A549 (cell line): ENCODE results near the gene ALKBH2. TPM values are rescaled to one million over a fixed set of nuclear protein-coding genes. Genes with fewer than 3 reads are reported as not detected.
A peak's percentile ranks its signal among the peaks of the same experiment; 100 is the strongest.

Source experiments
- ATAC-seq, 2 experiments: fragments of 200-7000 bp in 1 of 2; fragments of >200 bp in 1 of 2; cut with Nextera tagmentation in 1 of 2; cut with Tn5 transposase in 1 of 2; 3 replicates each; pipeline versions ENCODE4 v1.8.0 to v1.9.1; 2018 to 2020; ENCODE audit warnings: mild to moderate bottlenecking in 1 of 2, moderate library complexity in 1 of 2
- CTCF ChIA-PET: fragments of 300-600 bp; sonication (Branson Sonifier 250); formaldehyde crosslinking; extraction: SDS; loops from one replicate; lab custom pipeline; 2021; ENCODE audit warnings: antibody characterized with exemption, inconsistent platforms; lab: Yijun Ruan, JAX
- POLR2A ChIA-PET: fragments of 350-600 bp; formaldehyde crosslinking; extraction: SDS; loops from one replicate; lab custom pipeline; 2021; ENCODE audit warnings: antibody characterized with exemption, inconsistent platforms; lab: Yijun Ruan, JAX
- DNase-seq, 2 experiments: peaks; one replicate each; pipeline versions ENCODE4 v3.0.0 to v3.0.0-alpha.2; 2011 to 2016; ENCODE audit warnings: low read depth in 1 of 2, low spot score in 1 of 2
- FAIRE-seq: peaks from 2 replicates; lab custom pipeline; 2011; peaks lifted over from hg19 to GRCh38; lab: Jason Lieb, UNC
- H3K27ac ChIP-seq, 2 experiments: fragments of >200 bp; sonication (Bioruptor Twin); formaldehyde crosslinking; 3 replicates each; pipeline ENCODE4 v1.5.1; 2016 to 2017
- H3K4me1 ChIP-seq: fragments of >200 bp; sonication (Bioruptor Twin); formaldehyde crosslinking; 3 replicates; pipeline ENCODE4 v1.6.1; 2016
- H3K4me2 ChIP-seq: fragments of >200 bp; sonication (Bioruptor Twin); formaldehyde crosslinking; 3 replicates; pipeline ENCODE4 v1.6.1; 2016
- H3K4me3 ChIP-seq: fragments of >200 bp; sonication (Bioruptor Twin); formaldehyde crosslinking; 3 replicates; pipeline ENCODE4 v1.5.1; 2016
- H3K9me3 ChIP-seq: fragments of >200 bp; sonication (Bioruptor Twin); formaldehyde crosslinking; 3 replicates; pipeline ENCODE4 v1.6.1; 2016
- ATOH8 ChIP-seq: fragments of 250-450 bp; sonication (Bioruptor Pico); IDR thresholded peaks from 2 replicates; pipeline ENCODE4 v1.5.0; 2020; ENCODE audit warnings: low read depth, mild to moderate bottlenecking, moderate library complexity
- BCL3 ChIP-seq: fragments of >200 bp; sonication (Bioruptor Twin); formaldehyde crosslinking; IDR thresholded peaks from 3 replicates; pipeline ENCODE4 v1.6.1; 2016
- CTCF ChIP-seq: fragments of >200 bp; sonication (Bioruptor Twin); formaldehyde crosslinking; IDR thresholded peaks from 3 replicates; pipeline ENCODE4 v1.5.1; 2016
- E2F6 ChIP-seq: IDR thresholded peaks from 2 replicates; pipeline ENCODE4 v1.6.1; 2012; ENCODE audit warnings: low read depth, borderline replicate concordance
- EP300 ChIP-seq, 2 experiments: fragments of >200 bp; sonication (Bioruptor Twin); formaldehyde crosslinking; IDR thresholded peaks; 2 replicates in 1 of 2; 3 replicates in 1 of 2; pipeline ENCODE4 v1.6.1; 2016 to 2017
- FOSL2 ChIP-seq, 2 experiments: fragments of 450-650 bp in 1 of 2; fragments of >200 bp in 1 of 2; sonication (Bioruptor Twin) in 1 of 2; formaldehyde crosslinking; IDR thresholded peaks; 2 replicates each; pipeline versions ENCODE4 v1.5.0 to v1.6.1; 2016 to 2020; ENCODE audit warnings: mild to moderate bottlenecking in 1 of 2, moderate library complexity in 1 of 2
- FOXS1 ChIP-seq: fragments of 250-450 bp; sonication (Bioruptor Pico); IDR thresholded peaks from 2 replicates; pipeline ENCODE4 v1.5.0; 2020; ENCODE audit warnings: mild to moderate bottlenecking, moderate library complexity
- GATA3 ChIP-seq: IDR thresholded peaks from 2 replicates; pipeline ENCODE4 v1.6.1; 2012; ENCODE audit warnings: borderline replicate concordance
- HDAC2 ChIP-seq: fragments of 200-600 bp; sonication (generic); IDR thresholded peaks from 2 replicates; pipeline ENCODE4 v1.6.1; 2016
- HEYL ChIP-seq: fragments of 250-450 bp; sonication (Bioruptor Pico); IDR thresholded peaks from 2 replicates; pipeline ENCODE4 v1.8.0; 2021; ENCODE audit warnings: mild to moderate bottlenecking, moderate library complexity
- HOXA7 ChIP-seq: fragments of 250-450 bp; sonication (Bioruptor Pico); IDR thresholded peaks from 2 replicates; pipeline ENCODE4 v1.5.0; 2020; ENCODE audit warnings: mild to moderate bottlenecking, moderate library complexity
- HOXB5 ChIP-seq: fragments of 250-450 bp; sonication (Bioruptor Pico); IDR thresholded peaks from 2 replicates; pipeline ENCODE4 v1.5.0; 2020; ENCODE audit warnings: mild to moderate bottlenecking, moderate library complexity
- KDM1A ChIP-seq: fragments of 200-600 bp; sonication (generic); IDR thresholded peaks from 2 replicates; pipeline ENCODE4 v1.6.1; 2016; ENCODE audit warnings: low read depth, mild to moderate bottlenecking
- KDM5A ChIP-seq: fragments of 200-600 bp; sonication (generic); IDR thresholded peaks from 2 replicates; pipeline ENCODE4 v1.6.1; 2016; ENCODE audit warnings: antibody characterized with exemption, mild to moderate bottlenecking
- NPAS2 ChIP-seq: fragments of 250-450 bp; sonication (Bioruptor Pico); IDR thresholded peaks from 2 replicates; pipeline ENCODE4 v1.8.0; 2022; ENCODE audit warnings: mild to moderate bottlenecking, moderate library complexity, borderline replicate concordance
- NR3C1 ChIP-seq: fragments of >200 bp; sonication (Bioruptor Twin); formaldehyde crosslinking; IDR thresholded peaks from 3 replicates; pipeline ENCODE4 v1.6.1; 2017
- PBX3 ChIP-seq: IDR thresholded peaks from 2 replicates; pipeline ENCODE4 v1.6.1; 2012
- POLR2A ChIP-seq: IDR thresholded peaks from 2 replicates; pipeline ENCODE4 v1.6.1; 2012; ENCODE audit warnings: mild to moderate bottlenecking, low read length
- POLR2AphosphoS2 ChIP-seq: conservative IDR thresholded peaks from 2 replicates; pipeline ENCODE4 v1.6.1; 2012; ENCODE audit warnings: low read length, improper control_type of control experiment, inconsistent platforms
- REST ChIP-seq: fragments of 200-600 bp; sonication (generic); IDR thresholded peaks from 2 replicates; pipeline ENCODE4 v1.6.1; 2016; ENCODE audit warnings: antibody characterized with exemption, mild to moderate bottlenecking, moderate library complexity
- SREBF2 ChIP-seq: fragments of 450-650 bp; IDR thresholded peaks from 2 replicates; pipeline ENCODE4 v1.6.1; 2014; ENCODE audit warnings: mild to moderate bottlenecking, moderate library complexity
- ZFP36 ChIP-seq: fragments of 450-650 bp; IDR thresholded peaks from 2 replicates; pipeline ENCODE4 v1.6.1; 2014; ENCODE audit warnings: borderline replicate concordance; ENCODE audit not compliant: partially characterized antibody
- WGBS: methylation state at CpG from one replicate; pipeline ENCODE4 v1.1.6; 2017; ENCODE audit errors: missing lambda C conversion rate; 5-methylcytosine and 5-hydroxymethylcytosine counted together
- polyA plus RNA-seq, 4 experiments: library from polyadenylated mRNA; depleted of rRNA in 3 of 4; stranded (reverse); fragments of >200 nt; fragmentation: RNase III in 1 of 4; extraction: RNeasy Plus Mini Kit Qiagen cat#74134 plus additional on column Dnase treatment in 1 of 4; gene quantifications; 2 replicates in 3 of 4; 3 replicates in 1 of 4; pipeline ENCODE4 v1.2.3, GENCODE V29; 2011 to 2017

The ALKBH2 gene
- polyA plus RNA-seq, 2 of the 4 experiments (the other 2 are of a cell fraction) = 53.9 to 57.7 TPM

GRCh38 chr12:109088818-109089217 lies 4.5 kb downstream of the ALKBH2 start:
- CTCF ChIA-PET = interaction anchor here (0.7 kb wide), 1 partner anchor 117 kb away, joined by 6 read pairs; no protein-coding TSS in a partner anchor
- TF ChIP-seq FOSL2 (IDR thresholded peaks at IDR 0.05) (no peak), FOSL2 (CRISPR knock-in tag; IDR thresholded peaks at IDR 0.05) (peak; percentile 35; the same call in 1 of the 2 replicates), ZFP36 (no peak), REST (no peak), KDM5A (no peak), E2F6 (no peak), SREBF2 (no peak), HOXA7 (CRISPR knock-in tag) (no peak), HEYL (CRISPR knock-in tag) (no peak)
- no peak overlapping the region for H3K4me3 ChIP-seq

GRCh38 chr12:109087250-109087649 lies 6.0 kb downstream of the ALKBH2 start:
- H3K4me2 ChIP-seq = no peak overlapping the region
- no peak for FAIRE-seq
- WGBS = 76% methylated on average over 5 of the region's 5 CpGs
- no peak overlapping the region for H3K4me3 ChIP-seq
- no peak; a peak in 1 of 6 replicates for ATAC-seq
- TF ChIP-seq CTCF (no peak), GATA3 (no peak), ATOH8 (no peak), HOXB5 (CRISPR knock-in tag) (no peak), FOXS1 (CRISPR knock-in tag) (no peak), POLR2A (no peak), BCL3 (no peak), NPAS2 (no peak), EP300 (IDR thresholded peaks at IDR 0.05) (no peak), HDAC2 (no peak), PBX3 (no peak), KDM1A (no peak), POLR2AphosphoS2 (no peak), E2F6 (no peak), HEYL (CRISPR knock-in tag) (no peak), NR3C1 (no peak)
- TF ChIP-seq, all 56 proteins: peak for 0
- Histone ChIP-seq H3K9me3 (no peaks in the 10 kb centered on the region), H3K4me1 (peaks cover 17% of the 10 kb centered on the region), H3K27ac (no peak overlapping the region)
- POLR2A ChIA-PET = no interaction called here
- DNase-seq = no peak
- CTCF ChIA-PET = interaction anchor here (0.6 to 1.8 kb wide), 10 partner anchors 9 to 517 kb away, joined by 3 to 6 read pairs (median 4); no protein-coding TSS in a partner anchor

More at GRCh38 chr12:109088818-109089217, 4.5 kb downstream of the ALKBH2 start:
- DNase-seq (no peak), ATAC-seq (no peak), FAIRE-seq (no peak)
- POLR2A ChIA-PET = interaction anchor here (0.6 kb wide), 1 partner anchor 133 kb away, joined by 4 read pairs; no protein-coding TSS in a partner anchor
- WGBS = 76% methylated on average over 6 of the region's 6 CpGs
- Histone ChIP-seq H3K4me1 (peaks cover 22% of the 10 kb centered on the region), H3K4me2 (no peak overlapping the region), H3K27ac (no peak overlapping the region), H3K9me3 (no peaks in the 10 kb centered on the region)
